Measurements from ENCODE around the gene BACH2.
"Not testable (repeated sequence)": the region's sequence is repeated elsewhere in the genome, so short reads cannot be mapped to it uniquely, and the experiment has no call there.

The BACH2 gene

DNA sequence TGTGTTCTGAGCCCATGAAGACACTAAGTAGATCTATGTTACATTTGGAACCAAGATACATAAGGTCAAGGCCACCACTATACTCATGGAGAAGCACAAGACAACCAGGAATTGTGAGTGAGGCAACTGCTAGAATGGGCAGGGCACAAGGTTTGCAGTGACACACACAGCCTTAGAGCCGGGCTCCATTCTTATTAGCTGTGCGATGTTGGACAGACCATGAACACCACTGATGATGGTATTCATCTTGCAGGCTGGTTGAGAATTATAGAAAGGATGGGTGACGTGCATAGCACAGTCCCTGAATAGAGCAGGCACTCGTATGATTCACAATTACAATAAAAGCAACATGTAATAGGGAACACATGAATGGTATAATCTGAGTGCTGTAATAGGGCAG, 229.9 kb downstream of the BACH2 start:
- H3K36me3 ChIP-seq (ENCODE audit: insufficient read depth, low read length): no peaks in the 10 kb centered on the region

DNA sequence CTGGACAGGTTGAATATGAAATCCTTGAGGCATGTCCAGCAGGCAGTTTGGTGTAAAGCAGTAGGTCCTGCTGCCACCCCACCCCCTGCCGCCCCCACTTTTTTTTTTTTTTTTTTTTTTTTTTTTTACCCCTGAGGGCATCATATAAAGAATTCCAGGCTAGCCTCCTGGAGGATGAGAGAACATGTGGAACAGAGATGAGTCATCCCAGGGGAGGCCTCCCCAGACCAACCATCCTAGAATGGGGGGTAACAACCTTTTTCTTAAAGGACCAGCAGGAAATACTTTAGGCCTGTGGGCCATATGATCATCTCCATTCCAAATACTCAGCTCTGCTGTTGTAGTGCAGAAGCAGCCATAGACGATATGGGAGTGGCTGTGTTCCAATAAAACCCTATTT, 231.5 kb downstream of the BACH2 start:
- Histone ChIP-seq H3K27ac (ENCODE audit: low read depth, low read length) (no peak overlapping the region), H3K4me3 (ENCODE audit: low read depth, low read length) (no peak overlapping the region), H3K4me1 (ENCODE audit: control insufficient read depth, insufficient read depth, low read length, unreplicated experiment) (peaks cover 17% of the 10 kb centered on the region), H3K36me3 (ENCODE audit: insufficient read depth, low read length) (no peaks in the 10 kb centered on the region), H3K27me3 (ENCODE audit: insufficient read depth, low read length) (peaks cover 12% of the 10 kb centered on the region), H3K79me2 (ENCODE audit: control insufficient read depth, insufficient read depth, low read length, unreplicated experiment) (no peaks in the 10 kb centered on the region), H2AFZ (ENCODE audit: low read length, unreplicated experiment) (no peak overlapping the region)

More for the DNA sequence above, 229.9 kb downstream of the BACH2 start:
- Histone ChIP-seq H3K4me3 (ENCODE audit: low read depth, low read length) (no peak overlapping the region), H3K79me2 (ENCODE audit: control insufficient read depth, insufficient read depth, low read length, unreplicated experiment) (no peaks in the 10 kb centered on the region), H2AFZ (ENCODE audit: low read length, unreplicated experiment) (no peak overlapping the region), H3K27me3 (ENCODE audit: insufficient read depth, low read length) (peaks cover under 1% of the 10 kb centered on the region; the same call in 1 of the 2 replicates), H3K27ac (ENCODE audit: low read depth, low read length) (no peak overlapping the region), H3K4me1 (ENCODE audit: control insufficient read depth, insufficient read depth, low read length, unreplicated experiment) (peaks cover 17% of the 10 kb centered on the region)

DNA sequence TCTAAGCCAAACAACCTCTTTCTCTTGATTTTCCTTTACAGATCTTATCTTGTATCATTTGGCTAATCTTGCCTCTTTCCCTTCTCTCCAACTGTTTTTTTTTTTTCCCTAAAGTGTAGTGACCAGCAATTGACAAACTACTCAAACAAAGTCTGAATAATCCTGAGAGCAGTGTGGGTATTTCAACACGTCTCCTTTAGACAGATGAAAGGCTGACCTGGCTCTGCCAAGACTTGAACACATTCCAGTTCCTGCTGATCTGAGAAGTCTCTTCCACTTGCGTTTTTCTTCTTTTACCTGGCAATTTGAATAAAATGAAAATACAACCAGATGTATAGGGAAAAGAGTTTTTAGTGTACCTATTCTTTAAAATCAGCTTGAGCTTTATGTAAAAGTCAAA, 234.0 kb downstream of the BACH2 start:
- H3K4me3 ChIP-seq (ENCODE audit: low read depth, low read length): no peak overlapping the region
- H3K79me2 ChIP-seq (ENCODE audit: control insufficient read depth, insufficient read depth, low read length, unreplicated experiment): no peaks in the 10 kb centered on the region
- no peaks in the 10 kb centered on the region for H3K4me1 ChIP-seq (ENCODE audit: control insufficient read depth, insufficient read depth, low read length, unreplicated experiment)
- peaks cover 12% of the 10 kb centered on the region for H3K27me3 ChIP-seq (ENCODE audit: insufficient read depth, low read length)
- H2AFZ ChIP-seq (ENCODE audit: low read length, unreplicated experiment): no peak overlapping the region
- no peak overlapping the region for H3K27ac ChIP-seq (ENCODE audit: low read depth, low read length)
- no peaks in the 10 kb centered on the region for H3K36me3 ChIP-seq (ENCODE audit: insufficient read depth, low read length)

DNA sequence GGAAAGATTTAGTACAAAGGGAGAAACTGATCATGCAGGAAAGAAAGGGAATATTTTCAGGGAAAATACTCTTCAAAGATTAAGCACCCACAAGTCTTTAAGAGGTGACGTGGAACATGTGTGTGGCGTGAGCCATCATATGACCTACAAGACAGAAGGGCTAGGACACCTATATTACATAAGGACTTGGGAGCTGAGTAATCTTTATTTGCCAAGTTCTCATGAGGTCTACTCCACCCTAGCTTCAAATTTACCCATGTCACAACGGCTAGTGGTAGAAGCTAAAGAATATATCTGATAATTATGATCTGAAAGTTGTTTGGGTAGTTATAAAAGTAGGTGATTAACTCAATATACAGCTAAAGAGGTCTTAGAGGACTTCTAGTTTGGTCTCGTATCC, 234.6 kb downstream of the BACH2 start:
- Histone ChIP-seq H3K27ac (ENCODE audit: low read depth, low read length) (no peak overlapping the region), H3K4me1 (ENCODE audit: control insufficient read depth, insufficient read depth, low read length, unreplicated experiment) (no peaks in the 10 kb centered on the region), H3K27me3 (ENCODE audit: insufficient read depth, low read length) (peaks cover 12% of the 10 kb centered on the region), H2AFZ (ENCODE audit: low read length, unreplicated experiment) (no peak overlapping the region), H3K79me2 (ENCODE audit: control insufficient read depth, insufficient read depth, low read length, unreplicated experiment) (no peaks in the 10 kb centered on the region), H3K36me3 (ENCODE audit: insufficient read depth, low read length) (no peaks in the 10 kb centered on the region), H3K4me3 (ENCODE audit: low read depth, low read length) (no peak overlapping the region)

DNA sequence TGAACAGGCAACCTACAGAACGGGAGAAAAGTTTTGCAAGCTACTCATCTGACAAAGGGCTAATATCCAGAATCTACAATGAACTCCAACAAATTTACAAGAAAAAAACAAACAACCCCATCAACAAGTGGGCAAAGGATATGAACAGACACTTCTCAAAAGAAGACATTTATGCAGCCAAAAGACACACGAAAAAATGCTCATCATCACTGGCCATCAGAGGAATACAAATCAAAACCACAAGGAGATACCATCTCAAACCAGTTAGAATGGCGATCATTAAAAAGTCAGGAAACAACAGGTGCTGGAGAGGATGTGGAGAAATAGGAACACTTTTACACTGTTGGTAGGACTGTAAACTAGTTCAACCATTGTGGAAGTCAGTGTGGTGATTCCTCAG, 237.5 kb downstream of the BACH2 start:
- not testable (repeated sequence) for H3K4me3 ChIP-seq (ENCODE audit: low read depth, low read length); H3K79me2 ChIP-seq (ENCODE audit: control insufficient read depth, insufficient read depth, low read length, unreplicated experiment); H2AFZ ChIP-seq (ENCODE audit: low read length, unreplicated experiment); H3K4me1 ChIP-seq (ENCODE audit: control insufficient read depth, insufficient read depth, low read length, unreplicated experiment); H3K27ac ChIP-seq (ENCODE audit: low read depth, low read length); H3K36me3 ChIP-seq (ENCODE audit: insufficient read depth, low read length)
- H3K27me3 ChIP-seq (ENCODE audit: insufficient read depth, low read length): peaks cover 12% of the 10 kb centered on the region

DNA sequence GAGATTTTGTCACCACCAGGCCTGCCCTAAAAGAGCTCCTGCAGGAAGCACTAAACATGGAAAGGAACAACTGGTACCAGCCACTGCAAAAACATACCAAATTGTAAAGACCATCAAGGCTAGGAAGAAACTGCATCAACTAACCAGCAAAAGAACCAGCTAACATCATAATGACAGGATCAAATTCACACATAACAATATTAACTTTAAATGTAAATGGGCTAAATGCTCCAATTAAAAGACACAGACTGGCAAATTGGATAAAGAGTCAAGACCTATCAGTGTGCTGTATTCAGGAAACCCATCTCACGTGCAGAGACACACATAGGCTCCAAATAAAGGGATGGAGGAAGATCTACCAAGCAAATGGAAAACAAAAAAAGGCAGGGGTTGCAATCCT, 240.7 kb downstream of the BACH2 start:
- H3K79me2 ChIP-seq (ENCODE audit: control insufficient read depth, insufficient read depth, low read length, unreplicated experiment); H3K36me3 ChIP-seq (ENCODE audit: insufficient read depth, low read length); H3K27me3 ChIP-seq (ENCODE audit: insufficient read depth, low read length); H3K27ac ChIP-seq (ENCODE audit: low read depth, low read length); H3K4me1 ChIP-seq (ENCODE audit: control insufficient read depth, insufficient read depth, low read length, unreplicated experiment); H3K4me3 ChIP-seq (ENCODE audit: low read depth, low read length); H2AFZ ChIP-seq (ENCODE audit: low read length, unreplicated experiment): not testable (repeated sequence)

DNA sequence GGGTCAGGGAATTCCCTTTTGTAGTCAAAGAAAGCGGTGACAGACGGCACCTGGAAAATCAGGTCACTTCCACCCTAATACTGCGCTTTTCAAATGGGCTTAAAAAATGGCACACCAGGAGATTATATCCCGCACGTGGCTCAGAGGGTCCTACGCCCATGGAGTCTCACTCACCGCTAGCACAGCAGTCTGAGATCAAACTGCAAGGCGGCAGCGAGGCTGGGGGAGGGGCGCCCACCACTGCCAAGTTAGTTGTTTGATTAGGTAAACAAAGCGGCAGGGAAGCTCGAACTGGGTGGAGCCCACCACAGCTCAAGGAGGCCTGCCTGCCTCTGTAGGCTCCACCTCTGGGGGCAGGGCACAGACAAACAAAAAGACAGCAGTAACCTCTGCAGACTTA, 242.4 kb downstream of the BACH2 start:
- H2AFZ ChIP-seq (ENCODE audit: low read length, unreplicated experiment); H3K79me2 ChIP-seq (ENCODE audit: control insufficient read depth, insufficient read depth, low read length, unreplicated experiment); H3K36me3 ChIP-seq (ENCODE audit: insufficient read depth, low read length); H3K27ac ChIP-seq (ENCODE audit: low read depth, low read length); H3K4me3 ChIP-seq (ENCODE audit: low read depth, low read length); H3K27me3 ChIP-seq (ENCODE audit: insufficient read depth, low read length); H3K4me1 ChIP-seq (ENCODE audit: control insufficient read depth, insufficient read depth, low read length, unreplicated experiment): not testable (repeated sequence)

DNA sequence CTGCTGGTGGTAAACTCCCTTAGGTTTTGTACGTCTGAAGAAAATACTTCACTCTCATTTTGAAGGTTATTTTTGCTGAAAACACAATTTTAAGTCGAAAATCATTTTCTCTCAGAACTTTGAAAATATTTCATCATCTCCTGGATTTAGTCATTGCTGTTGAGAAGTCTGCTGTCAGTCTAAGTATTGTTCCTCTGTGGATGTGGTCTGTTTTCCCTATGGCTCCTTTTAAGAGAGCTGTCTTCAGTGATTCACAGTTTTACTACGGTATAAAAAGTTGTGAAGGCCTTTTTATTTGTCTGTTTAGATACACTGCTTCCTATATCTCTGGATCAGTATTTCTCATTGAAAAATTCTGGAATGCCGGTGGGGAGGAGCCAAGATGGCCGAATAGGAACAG, 243.0 kb downstream of the BACH2 start:
- no peak overlapping the region for H2AFZ ChIP-seq (ENCODE audit: low read length, unreplicated experiment)
- H3K4me1 ChIP-seq (ENCODE audit: control insufficient read depth, insufficient read depth, low read length, unreplicated experiment): no peaks in the 10 kb centered on the region
- no peak overlapping the region for H3K4me3 ChIP-seq (ENCODE audit: low read depth, low read length)
- no peak overlapping the region for H3K27ac ChIP-seq (ENCODE audit: low read depth, low read length)
- no peaks in the 10 kb centered on the region for H3K36me3 ChIP-seq (ENCODE audit: insufficient read depth, low read length)
- no peaks in the 10 kb centered on the region for H3K27me3 ChIP-seq (ENCODE audit: insufficient read depth, low read length)
- H3K79me2 ChIP-seq (ENCODE audit: control insufficient read depth, insufficient read depth, low read length, unreplicated experiment): no peaks in the 10 kb centered on the region

DNA sequence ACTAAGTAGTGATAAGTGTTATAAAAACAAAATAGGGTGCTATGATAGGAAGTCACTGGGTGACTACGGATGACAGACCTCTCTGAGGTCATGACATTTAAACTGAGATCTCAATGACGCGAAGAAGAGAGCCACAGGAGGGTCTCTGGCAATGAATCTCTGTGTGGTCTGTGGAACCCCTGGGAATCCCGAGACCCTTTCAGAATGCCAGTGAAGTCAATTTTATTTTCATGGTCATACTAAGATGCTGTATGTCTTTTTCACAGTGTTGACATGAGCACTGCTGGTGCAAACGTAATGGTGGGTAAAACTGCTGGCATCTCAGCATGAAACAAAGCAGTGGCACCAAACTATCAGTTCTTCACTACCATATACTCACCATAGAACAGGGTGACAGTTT, 247.3 kb downstream of the BACH2 start:
- Histone ChIP-seq H3K27ac (ENCODE audit: low read depth, low read length) (no peak overlapping the region), H3K4me1 (ENCODE audit: control insufficient read depth, insufficient read depth, low read length, unreplicated experiment) (peaks cover 6% of the 10 kb centered on the region), H3K36me3 (ENCODE audit: insufficient read depth, low read length) (no peaks in the 10 kb centered on the region), H3K79me2 (ENCODE audit: control insufficient read depth, insufficient read depth, low read length, unreplicated experiment) (no peaks in the 10 kb centered on the region), H2AFZ (ENCODE audit: low read length, unreplicated experiment) (no peak overlapping the region), H3K4me3 (ENCODE audit: low read depth, low read length) (no peak overlapping the region), H3K27me3 (ENCODE audit: insufficient read depth, low read length) (no peaks in the 10 kb centered on the region)

DNA sequence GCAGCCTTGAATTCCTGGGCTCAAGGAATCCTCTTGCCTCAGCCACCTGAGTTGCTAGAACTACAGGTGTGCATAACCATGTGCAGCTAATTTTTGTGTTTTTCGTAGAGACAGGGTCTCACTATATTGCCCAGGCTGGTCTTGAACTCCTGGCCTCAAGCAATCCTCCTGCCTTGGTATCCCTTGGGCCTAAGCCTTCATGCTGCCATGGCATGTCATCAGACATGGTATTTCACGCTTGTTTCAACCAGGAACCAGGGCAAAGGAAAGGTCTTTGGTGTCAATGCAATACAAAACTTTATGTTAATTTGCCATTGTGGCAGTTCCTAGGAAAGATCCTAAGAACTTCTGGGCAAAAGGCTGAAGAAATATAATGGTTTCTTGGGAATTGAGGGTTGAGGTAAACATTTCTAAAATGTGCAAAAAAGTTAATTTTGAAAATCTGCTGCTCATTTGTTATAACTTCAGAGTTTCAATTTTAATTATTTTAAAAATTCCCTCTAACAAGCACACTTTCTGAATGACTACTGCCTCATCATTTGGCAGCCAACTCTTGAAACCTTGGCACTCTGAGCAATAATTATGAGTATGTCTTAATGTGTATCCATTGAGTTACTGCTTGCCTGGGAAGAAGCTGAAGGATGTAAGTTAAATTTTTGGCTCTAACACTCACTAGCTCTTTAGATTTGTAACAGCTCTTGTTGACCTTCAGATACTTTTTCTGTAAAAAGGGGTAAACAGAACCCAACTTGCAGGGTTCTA, 248.3 kb downstream of the BACH2 start:
- Histone ChIP-seq H3K4me3 (ENCODE audit: low read depth, low read length) (no peak overlapping the region), H3K27me3 (ENCODE audit: insufficient read depth, low read length) (no peaks in the 10 kb centered on the region), H3K4me1 (ENCODE audit: control insufficient read depth, insufficient read depth, low read length, unreplicated experiment) (peaks cover 6% of the 10 kb centered on the region), H3K27ac (ENCODE audit: low read depth, low read length) (no peak overlapping the region), H3K36me3 (ENCODE audit: insufficient read depth, low read length) (no peaks in the 10 kb centered on the region), H3K79me2 (ENCODE audit: control insufficient read depth, insufficient read depth, low read length, unreplicated experiment) (no peaks in the 10 kb centered on the region), H2AFZ (ENCODE audit: low read length, unreplicated experiment) (no peak overlapping the region)

DNA sequence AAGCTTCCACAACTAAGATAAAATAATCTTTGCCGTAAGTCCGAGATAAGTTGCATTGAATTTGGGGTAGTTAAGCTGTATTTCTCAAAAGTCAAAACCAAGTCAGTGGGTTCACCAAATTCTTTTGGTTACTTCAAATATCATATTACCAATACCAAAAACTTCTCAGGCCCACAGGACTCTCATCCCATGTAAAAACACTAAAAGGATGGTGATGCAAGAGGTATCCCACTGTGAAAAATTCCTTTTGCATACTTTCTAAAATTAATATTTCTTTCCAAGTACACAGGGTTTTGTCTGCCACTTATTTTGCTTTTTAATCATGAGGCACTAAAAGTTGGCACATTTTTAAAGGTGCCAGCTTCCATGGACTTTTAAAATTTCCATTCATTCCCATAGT, 251.1 kb downstream of the BACH2 start:
- no peak overlapping the region for H2AFZ ChIP-seq (ENCODE audit: low read length, unreplicated experiment)
- peaks cover 6% of the 10 kb centered on the region for H3K4me1 ChIP-seq (ENCODE audit: control insufficient read depth, insufficient read depth, low read length, unreplicated experiment)
- no peaks in the 10 kb centered on the region for H3K27me3 ChIP-seq (ENCODE audit: insufficient read depth, low read length)
- no peaks in the 10 kb centered on the region for H3K79me2 ChIP-seq (ENCODE audit: control insufficient read depth, insufficient read depth, low read length, unreplicated experiment)
- no peaks in the 10 kb centered on the region for H3K36me3 ChIP-seq (ENCODE audit: insufficient read depth, low read length)
- no peak overlapping the region for H3K4me3 ChIP-seq (ENCODE audit: low read depth, low read length)
- no peak overlapping the region for H3K27ac ChIP-seq (ENCODE audit: low read depth, low read length)
